HG03103 (cell line): ENCODE measurements around the gene SOAT2.
"Not testable (repeated sequence)": the region's sequence is repeated elsewhere in the genome, so short reads cannot be mapped to it uniquely, and the experiment has no call there.

ENCODE experiments used
- ATAC-seq: cut with Tn5 transposase; IDR thresholded peaks from one replicate; pipeline ENCODE4 v1.9.1; 2021; ENCODE audit warnings: low read depth; ENCODE audit not compliant: unreplicated experiment

The SOAT2 gene

GRCh38 chr12:53131844-53132243, 28.6 kb downstream of the SOAT2 start:
- ATAC-seq: no peak

- ATAC-seq: no peak
These were observed 30.4 kb downstream of the SOAT2 start for GRCh38 chr12:53133722-53134121.

GRCh38 chr12:53143355-53143754, 40.1 kb downstream of the SOAT2 start:
- ATAC-seq: no peak

- no peak for ATAC-seq
These were observed 42.3 kb downstream of the SOAT2 start for GRCh38 chr12:53145383-53146260.

GRCh38 chr12:53147181-53147580, 43.9 kb downstream of the SOAT2 start:
- ATAC-seq: no peak

- ATAC-seq: no peak
These were observed 44.4 kb downstream of the SOAT2 start for GRCh38 chr12:53147653-53148052.

- ATAC-seq: no peak
These were observed 47.8 kb downstream of the SOAT2 start for GRCh38 chr12:53151039-53151438.

- ATAC-seq: no peak
These were observed 49.1 kb downstream of the SOAT2 start for GRCh38 chr12:53152390-53152789.

GRCh38 chr12:53159195-53159839, 56.0 kb downstream of the SOAT2 start:
- ATAC-seq: no peak

GRCh38 chr12:53160000-53160399, 56.7 kb downstream of the SOAT2 start:
- ATAC-seq: no peak

GRCh38 chr12:53160673-53161072, 57.4 kb downstream of the SOAT2 start:
- ATAC-seq: no peak

- no peak for ATAC-seq
These were observed 58.0 kb downstream of the SOAT2 start for GRCh38 chr12:53161119-53161911.

- ATAC-seq: not testable (repeated sequence)
These were observed 59.7 kb downstream of the SOAT2 start for GRCh38 chr12:53163008-53163407.

- no peak for ATAC-seq
These were observed 63.6 kb downstream of the SOAT2 start for GRCh38 chr12:53166837-53167236.

GRCh38 chr12:53169644-53170043, 66.4 kb downstream of the SOAT2 start:
- ATAC-seq: no peak

GRCh38 chr12:53170215-53170614, 66.9 kb downstream of the SOAT2 start:
- ATAC-seq: no peak

- no peak for ATAC-seq
These were observed 67.8 kb downstream of the SOAT2 start for GRCh38 chr12:53170876-53171724.

GRCh38 chr12:53171725-53172329, 68.5 kb downstream of the SOAT2 start:
- no peak for ATAC-seq

- no peak for ATAC-seq
These were observed 69.1 kb downstream of the SOAT2 start for GRCh38 chr12:53172352-53172751.
